Sciatic nerve (tissue), 2 donors: ENCODE measurements around the gene CEL. TPM values are rescaled to one million over a fixed set of nuclear protein-coding genes. Genes with fewer than 3 reads are reported as not detected.

Experiments used
- ATAC-seq: fragments of 200-7000 bp; cut with Tn5 transposase; one replicate; pipeline ENCODE4 v1.9.1; 2020; ENCODE audit warnings: mild to moderate bottlenecking, moderate library complexity
- DNase-seq: peaks from one replicate; pipeline ENCODE4 v3.0.0-alpha.2; 2020; ENCODE audit warnings: low spot score
- intact Hi-C: fragments of 100-400 bp; cut with DNase I; formaldehyde crosslinking; loops from one replicate; pipeline ENCODE4 v1.14.2; 2022
- total RNA-seq: library from RNA; stranded (reverse); fragmentation: NEBNext Ultra II Directional; extraction: Animal tissue kit (Norgen Biotek cat#: 25700); gene quantifications from one replicate; pipeline ENCODE4 v1.2.1, GENCODE V29; 2021
- donor health status: DM: no; HTN: no; CAD: no.
- donor health status: DM: no; HTN: no; CAD: no.

The CEL gene
- total RNA-seq, 1 donor from 2014 or later = 2.7 TPM

- intact Hi-C loops = no loop called here
- ATAC-seq = no peak
Measured at GRCh38 chr9:133109931-133110650, 48.3 kb downstream of the CEL start.

DNA sequence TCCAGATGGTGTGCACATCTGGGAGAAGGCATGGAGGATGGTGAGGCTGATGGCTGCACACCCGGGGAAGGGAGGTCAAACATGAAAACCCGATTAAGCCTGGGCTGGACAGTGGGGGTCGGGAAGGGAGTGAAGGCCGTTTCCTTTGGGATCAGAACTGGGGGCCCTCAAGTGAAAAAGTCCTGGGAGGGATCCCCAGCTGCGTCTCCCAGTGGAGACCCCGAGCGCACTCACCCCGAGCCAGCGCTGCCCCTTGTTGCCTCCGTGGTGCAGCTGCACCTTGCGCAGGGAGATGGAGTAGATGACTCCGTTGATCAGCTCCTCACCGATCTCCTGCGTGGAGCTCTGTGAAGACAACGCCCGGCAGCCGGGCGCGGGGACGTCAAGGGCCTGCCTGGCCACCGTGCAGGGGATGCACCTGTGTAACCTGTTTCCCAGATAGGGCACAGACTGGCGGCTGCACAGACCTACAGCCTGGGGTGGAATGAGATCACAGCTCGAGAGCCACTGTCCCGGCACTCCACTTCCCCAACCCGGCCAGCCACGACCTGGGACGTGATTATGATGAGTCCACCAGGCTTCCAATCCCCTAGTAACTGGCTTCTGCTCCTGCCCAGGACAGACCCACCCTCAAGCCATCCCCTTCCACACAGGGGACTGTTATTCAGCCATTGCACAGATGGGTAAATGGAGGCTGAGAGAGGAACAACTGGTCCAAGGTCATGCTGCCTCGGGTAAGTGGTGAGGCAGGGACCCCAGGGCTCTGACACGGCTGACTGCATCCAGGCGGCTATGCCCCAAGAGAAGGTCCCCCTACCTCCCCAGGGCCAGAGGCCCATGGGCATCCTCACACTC lies 50.3 kb downstream of the CEL start:
- ATAC-seq (no peak), DNase-seq (no peak)
- intact Hi-C loops = no loop called here

More at GRCh38 chr9:133109931-133110650, 48.3 kb downstream of the CEL start:
- DNase-seq = no peak

DNA sequence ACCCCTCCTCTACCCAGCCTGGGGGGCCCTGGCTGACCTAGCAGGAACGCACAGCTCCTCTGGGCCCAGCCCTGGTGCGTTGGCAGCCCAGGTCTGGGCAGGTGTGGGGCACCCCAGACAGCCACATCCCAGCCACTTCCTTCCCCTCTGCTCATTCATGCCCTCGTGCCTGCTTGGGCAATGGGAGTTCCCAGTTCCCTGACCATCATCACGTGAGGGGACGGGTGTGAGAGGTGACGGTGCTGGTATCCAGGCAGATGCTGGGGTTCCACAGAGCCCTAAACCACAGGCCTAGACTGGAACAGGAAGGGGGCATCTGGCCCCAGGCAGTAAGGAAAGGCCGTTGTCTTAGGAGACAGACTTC lies 50.9 kb downstream of the CEL start:
- DNase-seq (peak; percentile 75), ATAC-seq (peak; percentile 43)
- intact Hi-C loops = no loop called here

DNA sequence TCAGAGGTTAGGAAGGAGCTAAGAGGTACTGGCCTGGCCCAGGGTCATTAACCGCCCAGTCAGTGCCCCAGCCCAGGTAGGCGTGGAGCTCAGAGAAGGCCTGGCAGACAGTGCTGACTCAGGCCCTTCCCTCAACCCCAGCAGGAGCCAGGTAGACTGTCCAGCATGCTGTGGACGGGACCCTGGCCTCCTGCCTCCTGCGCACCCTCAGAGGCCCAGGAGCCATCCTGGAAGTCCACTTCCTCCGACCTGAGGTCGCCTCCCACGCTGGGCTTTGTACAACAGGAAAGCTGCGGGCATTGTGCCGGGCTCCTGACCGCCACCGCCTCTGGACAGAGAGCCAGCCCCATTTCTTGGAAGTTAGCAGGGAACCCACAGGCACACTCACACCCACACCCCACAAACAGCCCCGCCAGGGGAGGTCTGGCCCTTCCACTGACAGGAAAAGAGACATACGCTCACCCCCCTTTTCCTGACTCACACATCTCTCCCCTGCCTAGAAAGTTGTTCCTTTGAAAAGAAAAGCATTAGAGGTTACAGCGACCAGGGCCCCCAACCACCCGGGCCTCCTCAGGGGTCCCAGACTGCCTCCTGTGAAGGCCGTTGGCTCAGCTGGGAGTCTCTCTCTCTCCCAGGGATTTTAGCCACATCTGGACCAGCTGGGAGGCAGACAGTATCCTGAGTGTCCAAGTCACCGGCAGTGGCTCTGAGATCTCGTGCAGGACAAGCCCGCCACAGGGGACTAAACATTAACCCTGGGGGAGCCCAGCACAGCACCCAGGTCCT lies 51.6 kb downstream of the CEL start:
- DNase-seq (peak; percentile 73), ATAC-seq (peak; percentile 31)
- intact Hi-C loops = no loop called here

DNA sequence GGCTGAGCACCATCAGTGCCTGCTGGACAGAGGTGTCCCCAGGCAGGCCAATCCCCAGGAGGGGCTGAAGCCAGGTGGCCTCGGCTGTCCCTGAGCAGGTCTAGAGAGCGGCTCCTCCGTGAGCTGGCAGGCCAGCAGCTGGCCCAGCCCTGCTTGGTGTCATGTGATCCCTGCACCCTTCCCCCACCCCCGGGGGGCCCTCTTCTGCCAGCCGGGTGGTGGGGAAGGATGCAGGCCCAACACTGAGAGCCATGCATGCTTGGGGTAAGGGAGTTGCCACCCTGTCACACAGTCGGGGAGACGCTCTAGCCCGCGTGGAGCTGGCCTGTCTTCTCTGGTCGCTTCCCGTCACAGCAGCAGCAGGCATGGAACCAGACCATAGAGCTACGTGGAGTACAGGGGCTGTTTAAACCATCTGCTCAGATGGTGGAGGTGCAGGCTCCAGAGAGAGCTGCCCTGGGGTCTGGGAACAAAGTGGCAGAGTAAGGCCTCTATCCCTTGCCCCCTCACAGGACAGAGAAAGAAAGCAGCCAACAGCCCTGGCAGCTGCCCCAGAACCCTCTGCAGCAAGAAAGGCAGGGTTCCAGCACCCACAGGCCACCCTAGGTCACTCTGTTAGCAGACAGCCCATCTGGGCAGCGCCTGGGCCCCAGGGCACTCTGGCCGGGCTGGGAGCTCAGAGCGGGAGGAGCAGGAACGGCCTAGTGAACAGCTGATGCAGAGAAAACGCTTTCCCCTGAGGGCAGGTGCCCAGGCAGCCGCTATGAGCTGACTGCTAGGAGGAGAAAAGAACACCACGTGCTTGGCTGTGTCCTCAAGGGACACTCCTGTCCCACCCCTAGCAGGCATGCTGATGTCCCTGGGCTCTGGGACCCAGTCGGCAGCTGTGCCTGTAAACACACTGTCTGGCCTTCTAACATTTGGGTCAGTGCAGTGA lies 52.4 kb downstream of the CEL start:
- intact Hi-C loops = no loop called here
- peak; percentile 64 for DNase-seq
- ATAC-seq = peak; percentile 32

- no peak for ATAC-seq
- intact Hi-C loops = no loop called here
- DNase-seq = peak; percentile 55
Measured at GRCh38 chr9:133114886-133115603, 53.3 kb downstream of the CEL start.

GRCh38 chr9:133115604-133116345 lies 54.0 kb downstream of the CEL start:
- intact Hi-C loops = no loop called here
- ATAC-seq (no peak), DNase-seq (no peak)

DNA sequence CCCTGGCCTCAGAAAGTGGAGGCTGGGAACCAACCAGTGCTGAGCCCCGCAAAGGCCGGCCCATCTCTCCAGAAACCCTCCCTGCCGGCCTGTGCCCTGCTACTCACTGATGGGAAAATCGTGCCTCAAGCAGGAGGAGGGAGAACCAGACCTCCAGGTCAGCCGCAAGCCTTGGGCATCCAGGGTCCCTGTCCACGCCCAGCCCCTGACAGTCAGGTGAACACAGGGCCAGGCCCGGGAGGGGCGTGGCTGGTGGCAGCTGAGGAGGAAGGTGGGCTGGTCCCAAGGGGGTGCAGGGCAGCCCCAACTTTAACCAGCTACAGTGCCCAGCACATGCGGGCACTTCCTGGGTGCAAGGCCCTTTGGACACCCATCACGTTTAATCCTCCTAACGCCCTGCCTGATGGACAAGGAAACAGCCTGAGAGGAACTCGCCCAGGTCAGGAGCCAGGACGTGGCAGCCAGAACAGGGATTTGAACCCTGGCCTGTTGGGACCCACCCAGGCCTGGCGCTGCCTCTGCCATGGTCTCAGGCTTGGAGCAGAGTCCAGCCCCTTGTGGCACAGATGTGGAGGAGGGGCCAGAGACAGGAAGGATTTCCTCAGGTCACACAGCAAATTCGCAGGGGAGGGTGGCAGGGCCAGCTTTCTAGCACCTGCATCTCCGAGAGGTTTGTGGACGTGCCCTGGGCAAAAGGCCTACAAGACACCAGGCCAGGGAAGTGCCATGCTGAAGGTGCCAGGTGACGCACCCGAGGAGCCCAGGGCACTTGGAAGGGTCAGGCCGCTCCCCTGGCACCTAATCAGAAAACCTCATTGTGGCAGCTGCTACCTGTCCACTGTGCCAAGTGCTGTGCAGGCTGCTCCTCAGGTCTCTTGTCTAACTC lies 54.8 kb downstream of the CEL start:
- intact Hi-C loops = no loop called here
- ATAC-seq (no peak), DNase-seq (no peak)

DNA sequence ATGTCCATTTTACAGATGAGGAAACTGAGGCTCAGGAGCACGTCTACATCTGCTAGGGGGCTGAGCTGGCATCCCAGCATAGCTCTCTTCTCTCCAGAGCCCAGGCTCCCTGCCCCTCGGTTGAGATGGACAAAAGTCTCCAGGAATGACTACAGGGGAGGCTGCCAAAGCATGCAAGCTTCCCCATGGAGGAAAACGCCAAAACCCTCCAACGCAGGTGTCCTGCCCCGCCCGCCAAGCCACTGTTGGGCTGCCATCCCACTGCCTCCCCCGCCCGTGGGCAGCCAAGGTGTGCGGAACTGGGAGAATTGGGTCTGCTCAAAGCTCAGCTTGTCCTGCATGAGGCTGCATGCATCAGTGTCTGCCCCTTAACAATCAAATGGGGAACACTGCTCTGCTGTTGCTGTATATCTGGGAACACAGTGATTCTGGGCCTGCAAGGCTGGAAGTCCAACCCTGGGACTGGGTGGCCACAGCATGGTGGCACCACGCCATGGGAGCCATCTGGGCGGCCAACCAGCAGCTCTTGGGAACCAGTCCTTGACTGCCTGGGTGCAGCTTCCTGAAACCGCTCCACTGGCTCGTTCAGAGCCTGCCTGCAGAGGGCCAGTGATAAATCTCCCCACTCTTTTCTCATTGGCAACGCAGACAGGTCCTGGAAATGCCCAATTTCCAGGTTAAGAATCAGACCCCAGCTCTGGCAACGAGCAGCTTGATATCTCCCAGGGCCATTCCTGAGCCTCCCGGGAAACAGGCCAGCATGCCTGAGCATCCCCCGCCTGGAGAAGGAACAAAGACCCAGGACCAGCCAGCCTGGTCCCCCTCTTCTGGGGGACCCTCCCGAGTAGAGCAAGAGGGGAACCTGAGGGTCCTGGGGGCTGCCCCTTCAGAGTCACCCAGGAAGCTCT lies 55.7 kb downstream of the CEL start:
- DNase-seq (no peak), ATAC-seq (no peak)
- intact Hi-C loops = no loop called here

DNA sequence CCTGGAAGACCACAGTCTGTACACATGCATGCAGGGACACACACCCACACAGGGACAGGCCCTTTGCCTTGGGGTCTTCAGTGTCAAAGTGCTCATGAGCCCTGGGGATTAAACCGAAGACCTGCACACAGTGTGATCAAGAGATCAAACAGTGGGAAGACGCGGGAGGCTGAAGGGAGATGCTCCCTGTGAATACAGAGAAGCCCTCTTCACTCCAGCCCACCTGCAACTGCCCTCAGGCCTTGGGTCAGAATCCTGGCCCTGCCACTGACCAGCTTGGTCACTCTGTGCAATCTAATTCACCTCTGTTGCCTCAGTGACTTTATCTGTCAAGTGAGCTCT lies 56.4 kb downstream of the CEL start:
- intact Hi-C loops = no loop called here
- no peak for DNase-seq
- ATAC-seq = no peak

GRCh38 chr9:133118568-133118967 lies 56.8 kb downstream of the CEL start:
- DNase-seq (no peak), ATAC-seq (no peak)
- intact Hi-C loops = no loop called here

DNA sequence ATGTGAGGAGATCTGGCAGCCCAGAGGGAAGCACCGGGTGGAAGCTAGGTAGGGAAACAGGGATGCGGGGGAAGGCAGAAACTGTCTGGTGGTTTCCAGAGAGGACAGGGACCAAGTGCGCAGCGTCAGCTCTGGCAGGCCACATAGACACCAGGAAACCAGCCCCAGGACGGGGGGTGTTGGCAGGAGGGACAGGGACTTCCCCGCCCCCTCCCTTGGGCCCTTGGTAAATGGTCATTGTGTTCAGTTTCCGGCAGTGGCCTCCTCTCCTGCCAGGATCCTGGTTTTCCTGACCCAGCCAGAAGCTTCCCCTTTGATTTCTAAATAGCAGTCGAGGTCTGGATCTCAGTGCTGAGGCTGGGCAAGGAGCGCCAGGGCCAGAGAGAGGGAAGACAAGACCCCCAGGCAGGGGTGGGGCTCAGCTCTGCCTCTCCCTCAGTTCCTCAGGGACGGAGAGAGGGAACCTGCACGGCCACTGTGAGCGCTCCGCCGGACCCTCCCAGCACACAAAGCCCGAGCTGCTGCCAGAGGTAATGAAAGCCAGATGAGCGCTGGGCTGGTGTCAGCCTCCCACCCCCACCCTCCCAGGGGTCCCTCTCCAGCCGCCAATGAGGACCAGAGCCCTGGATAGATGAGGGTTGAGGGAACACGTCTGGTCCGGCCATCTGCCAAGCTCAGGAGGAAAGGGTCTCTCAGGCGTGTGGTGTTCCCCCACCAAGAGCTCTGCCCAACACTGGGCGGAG lies 57.5 kb downstream of the CEL start:
- DNase-seq (no peak), ATAC-seq (peak; percentile 14)
- intact Hi-C loops = no loop called here

DNA sequence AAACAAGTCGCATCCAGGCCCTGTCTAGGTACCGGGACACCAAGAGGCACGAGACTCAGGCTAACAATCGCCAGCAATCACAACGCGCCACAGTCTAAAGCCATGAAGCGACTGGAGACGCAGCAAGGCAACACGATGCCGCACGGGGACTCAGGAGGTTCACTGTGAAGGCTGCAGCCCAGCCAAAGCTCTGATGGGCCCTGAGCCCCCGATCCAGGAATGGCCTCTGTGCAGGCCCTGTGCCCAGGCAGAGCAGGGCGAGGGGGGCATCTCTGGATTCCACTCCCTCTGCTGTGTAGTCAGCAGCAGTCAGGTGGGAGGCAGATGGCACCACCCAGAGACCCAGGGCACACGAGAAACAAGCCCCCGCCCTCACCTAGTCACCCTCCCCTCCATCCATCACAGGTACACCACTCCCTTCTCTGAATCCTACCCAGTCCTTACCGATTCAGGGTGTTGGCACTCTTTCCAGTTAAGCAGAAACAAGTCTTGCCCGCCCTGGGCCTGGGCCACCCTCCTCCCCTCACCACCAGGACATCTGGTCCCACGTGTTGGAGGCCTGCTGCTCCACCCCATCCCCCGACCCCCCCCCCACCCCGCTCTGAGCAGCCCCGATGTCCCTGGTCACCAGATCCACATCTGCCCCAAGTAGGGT lies 58.2 kb downstream of the CEL start:
- peak; percentile 7 for ATAC-seq
- intact Hi-C loops = no loop called here

DNA sequence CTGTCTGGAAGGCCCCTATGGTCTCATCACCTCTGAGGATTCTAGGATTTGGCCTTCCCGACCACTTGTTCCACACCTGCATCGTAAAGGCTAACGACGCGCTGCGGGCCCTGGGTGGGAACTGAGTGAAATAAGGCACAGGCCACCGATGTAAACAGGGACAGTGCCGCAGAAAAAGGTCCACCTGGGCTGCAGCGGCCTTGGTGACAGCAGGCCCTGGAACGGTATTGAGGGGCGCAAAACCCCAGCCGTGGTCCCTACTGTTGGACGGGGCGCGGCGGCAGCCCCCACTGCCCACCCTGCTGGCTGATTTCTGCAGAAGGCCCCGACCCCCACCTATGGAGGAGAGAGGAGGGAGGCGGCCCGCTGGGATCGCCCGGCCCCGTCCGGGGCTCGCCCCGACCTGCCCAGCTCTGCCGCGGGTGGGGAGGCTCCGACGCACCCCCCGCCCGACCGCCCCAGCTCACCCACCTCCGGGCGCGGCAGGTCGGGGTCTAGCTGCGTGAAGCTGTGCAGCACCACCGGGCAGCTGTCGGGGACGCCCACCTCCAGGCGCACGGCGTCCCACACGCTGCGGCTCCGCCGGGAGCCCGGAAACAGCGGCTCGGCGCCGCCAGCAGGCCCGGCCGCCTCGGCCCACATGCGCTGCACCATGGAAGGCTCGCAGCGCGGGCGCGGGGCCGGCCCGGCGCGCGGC lies 58.9 kb downstream of the CEL start:
- intact Hi-C loops = no loop called here
- DNase-seq (no peak), ATAC-seq (no peak)

More for the DNA sequence above, 58.2 kb downstream of the CEL start:
- no peak for DNase-seq
